BJ (cell line): ENCODE measurements around the gene JAK1. TPM values are rescaled to one million over a fixed set of nuclear protein-coding genes. Genes with fewer than 3 reads are reported as not detected.
A peak's percentile ranks its signal among the peaks of the same experiment; 100 is the strongest.
"Not testable (repeated sequence)": the region's sequence is repeated elsewhere in the genome, so short reads cannot be mapped to it uniquely, and the experiment has no call there.

Experiments
- CTCF ChIA-PET: fragments of 350-600 bp; formaldehyde crosslinking; extraction: SDS; loops from one replicate; lab custom pipeline; 2021; ENCODE audit warnings: antibody characterized with exemption, inconsistent platforms; lab: Yijun Ruan, JAX
- POLR2A ChIA-PET: fragments of 300-600 bp; sonication (Branson Sonifier 250); formaldehyde crosslinking; extraction: SDS; loops from one replicate; lab custom pipeline; 2021; ENCODE audit warnings: antibody characterized with exemption; lab: Charles Lee
- DNase-seq: peaks from one replicate; pipeline ENCODE4 v3.0.0-alpha.2; 2011; ENCODE audit warnings: low read depth
- H3K27me3 ChIP-seq: 2 replicates; pipeline ENCODE4 v1.6.0; 2011; ENCODE audit warnings: low read length; ENCODE audit not compliant: control insufficient read depth, insufficient read depth
- H3K36me3 ChIP-seq: 2 replicates; pipeline ENCODE4 v1.5.1; 2011; ENCODE audit warnings: low read length; ENCODE audit not compliant: control insufficient read depth, insufficient read depth
- H3K4me3 ChIP-seq: 2 replicates; pipeline ENCODE4 v1.5.1; 2011; ENCODE audit warnings: low read depth, mild to moderate bottlenecking, control low read depth, low read length
- polyA plus RNA-seq: library from polyadenylated mRNA; depleted of rRNA; stranded (reverse); fragments of >200 nt; gene quantifications from 2 replicates; pipeline ENCODE4 v1.2.3, GENCODE V29; 2011
- TF ChIP-seq, protein P1 (sequence below): IDR thresholded peaks from 2 replicates; pipeline ENCODE4 v1.5.1; 2011; ENCODE audit warnings: low read depth, mild to moderate bottlenecking, control low read depth, inconsistent platforms, low read length, moderate library complexity; ENCODE audit not compliant: insufficient read depth

The JAK1 gene
- polyA plus RNA-seq, 1 experiment: 95.0 TPM

DNA sequence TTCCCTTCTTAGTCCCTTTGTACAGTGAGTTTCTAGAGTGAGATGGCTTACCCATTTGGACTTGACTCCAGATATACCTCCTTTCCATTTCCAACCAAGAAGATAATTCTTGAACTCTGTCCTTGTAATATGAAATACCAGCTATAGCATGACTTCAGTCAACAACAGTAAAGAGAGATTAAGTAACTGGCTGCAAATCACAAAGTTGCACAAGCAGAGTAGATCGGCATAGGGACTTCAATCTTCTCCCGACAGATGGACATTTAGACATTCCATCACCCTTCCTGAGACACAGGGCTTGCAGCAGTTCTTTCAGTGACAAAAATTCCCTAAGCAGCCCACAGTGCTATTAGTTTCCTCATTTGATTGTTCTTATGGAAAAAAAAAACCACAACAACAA is 44.6 kb downstream of the JAK1 start:
- Histone ChIP-seq H3K4me3 (no peak overlapping the region), H3K36me3 (no peaks in the 10 kb centered on the region), H3K27me3 (no peaks in the 10 kb centered on the region)
- POLR2A ChIA-PET: no interaction called here
- DNase-seq: no peak
- TF ChIP-seq, protein P1, sequence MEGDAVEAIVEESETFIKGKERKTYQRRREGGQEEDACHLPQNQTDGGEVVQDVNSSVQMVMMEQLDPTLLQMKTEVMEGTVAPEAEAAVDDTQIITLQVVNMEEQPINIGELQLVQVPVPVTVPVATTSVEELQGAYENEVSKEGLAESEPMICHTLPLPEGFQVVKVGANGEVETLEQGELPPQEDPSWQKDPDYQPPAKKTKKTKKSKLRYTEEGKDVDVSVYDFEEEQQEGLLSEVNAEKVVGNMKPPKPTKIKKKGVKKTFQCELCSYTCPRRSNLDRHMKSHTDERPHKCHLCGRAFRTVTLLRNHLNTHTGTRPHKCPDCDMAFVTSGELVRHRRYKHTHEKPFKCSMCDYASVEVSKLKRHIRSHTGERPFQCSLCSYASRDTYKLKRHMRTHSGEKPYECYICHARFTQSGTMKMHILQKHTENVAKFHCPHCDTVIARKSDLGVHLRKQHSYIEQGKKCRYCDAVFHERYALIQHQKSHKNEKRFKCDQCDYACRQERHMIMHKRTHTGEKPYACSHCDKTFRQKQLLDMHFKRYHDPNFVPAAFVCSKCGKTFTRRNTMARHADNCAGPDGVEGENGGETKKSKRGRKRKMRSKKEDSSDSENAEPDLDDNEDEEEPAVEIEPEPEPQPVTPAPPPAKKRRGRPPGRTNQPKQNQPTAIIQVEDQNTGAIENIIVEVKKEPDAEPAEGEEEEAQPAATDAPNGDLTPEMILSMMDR: no peak
- CTCF ChIA-PET: interaction anchor here (0.9 to 1.8 kb wide), 2 partner anchors 24 to 25 kb away, joined by 3 to 4 read pairs; no protein-coding TSS in a partner anchor

DNA sequence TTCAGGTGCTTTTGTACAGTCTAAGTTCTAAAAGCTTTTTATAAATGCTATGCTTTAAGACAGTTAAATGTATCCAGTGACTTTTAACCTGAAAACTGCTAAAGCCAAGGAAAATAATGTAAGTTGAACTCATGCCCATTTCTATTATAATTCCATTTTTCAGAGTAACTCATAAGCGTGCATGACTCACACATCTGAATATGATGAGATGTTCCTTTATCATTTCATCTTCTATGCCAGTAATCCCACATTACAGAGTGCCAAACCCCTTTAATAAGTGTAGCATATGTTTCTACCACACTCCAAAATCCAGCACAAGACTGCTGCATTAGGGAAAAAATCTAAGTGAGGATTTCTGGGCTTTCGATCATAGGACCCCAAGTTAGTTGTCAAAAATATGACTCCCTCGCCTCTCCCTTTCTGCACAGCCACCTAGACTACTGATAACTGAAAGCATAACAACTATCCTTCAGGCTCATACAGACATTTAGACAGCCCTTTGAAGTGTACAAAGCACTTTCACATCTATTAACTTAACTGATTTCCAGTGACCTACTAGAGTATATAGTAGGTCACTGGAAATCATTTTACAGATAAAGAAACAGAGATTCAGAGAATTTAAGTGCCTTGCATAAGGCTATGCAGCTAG is 45.3 kb downstream of the JAK1 start:
- DNase-seq: no peak
- ChIA-PET POLR2A (no interaction called here), CTCF (interaction anchor here (0.9 to 1.8 kb wide), 2 partner anchors 23 to 25 kb away, joined by 3 to 4 read pairs; no protein-coding TSS in a partner anchor)
- H3K27me3 ChIP-seq: no peaks in the 10 kb centered on the region
- TF ChIP-seq, protein P1: no peak
- no peaks in the 10 kb centered on the region for H3K36me3 ChIP-seq
- no peak overlapping the region for H3K4me3 ChIP-seq

DNA sequence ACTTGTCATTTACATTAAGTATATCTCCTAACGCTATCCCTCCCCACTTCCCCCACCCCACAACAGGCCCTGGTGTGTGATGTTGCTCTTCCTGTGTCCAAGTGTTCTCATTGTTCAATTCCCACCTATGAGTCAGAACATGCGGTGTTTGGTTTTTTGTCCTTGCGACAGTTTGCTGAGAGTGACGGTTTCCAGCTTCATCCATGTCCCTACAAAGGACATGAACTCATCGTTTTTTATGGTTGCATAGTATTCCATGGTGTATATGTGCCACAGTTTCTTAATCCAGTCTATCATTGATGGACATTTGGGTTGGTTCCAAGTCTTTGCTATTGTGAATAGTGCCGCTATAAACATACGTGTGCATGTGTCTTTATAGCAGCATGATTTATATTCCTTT is 47.2 kb downstream of the JAK1 start:
- H3K27me3 ChIP-seq, DNase-seq, CTCF ChIA-PET, H3K4me3 ChIP-seq, POLR2A ChIA-PET, H3K36me3 ChIP-seq: not testable (repeated sequence)

DNA sequence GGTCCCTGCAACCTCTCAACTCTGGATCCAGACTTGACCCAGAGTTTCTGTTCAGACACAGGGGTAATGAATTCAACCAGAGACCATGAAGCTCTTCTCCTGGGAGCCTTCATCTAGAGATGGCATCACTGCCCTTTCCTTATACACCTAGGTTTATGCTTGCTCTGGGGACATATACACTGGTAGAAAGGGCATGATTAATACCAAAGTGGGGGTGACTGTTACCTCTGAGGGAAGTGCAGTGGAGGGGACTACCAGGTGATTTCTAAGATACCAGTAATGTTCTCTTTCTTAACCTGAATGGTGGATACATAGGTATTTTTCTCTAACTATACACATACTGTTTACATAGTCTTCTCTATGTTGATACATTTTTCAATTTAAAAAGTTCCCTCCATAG is 48.4 kb downstream of the JAK1 start:
- CTCF ChIA-PET: no interaction called here
- Histone ChIP-seq H3K27me3 (no peaks in the 10 kb centered on the region), H3K4me3 (no peak overlapping the region), H3K36me3 (no peaks in the 10 kb centered on the region)
- TF ChIP-seq, protein P1: no peak
- DNase-seq: no peak
- POLR2A ChIA-PET: interaction anchor here (0.6 kb wide), 1 partner anchor 929 kb away, joined by 3 read pairs; no protein-coding TSS in a partner anchor

DNA sequence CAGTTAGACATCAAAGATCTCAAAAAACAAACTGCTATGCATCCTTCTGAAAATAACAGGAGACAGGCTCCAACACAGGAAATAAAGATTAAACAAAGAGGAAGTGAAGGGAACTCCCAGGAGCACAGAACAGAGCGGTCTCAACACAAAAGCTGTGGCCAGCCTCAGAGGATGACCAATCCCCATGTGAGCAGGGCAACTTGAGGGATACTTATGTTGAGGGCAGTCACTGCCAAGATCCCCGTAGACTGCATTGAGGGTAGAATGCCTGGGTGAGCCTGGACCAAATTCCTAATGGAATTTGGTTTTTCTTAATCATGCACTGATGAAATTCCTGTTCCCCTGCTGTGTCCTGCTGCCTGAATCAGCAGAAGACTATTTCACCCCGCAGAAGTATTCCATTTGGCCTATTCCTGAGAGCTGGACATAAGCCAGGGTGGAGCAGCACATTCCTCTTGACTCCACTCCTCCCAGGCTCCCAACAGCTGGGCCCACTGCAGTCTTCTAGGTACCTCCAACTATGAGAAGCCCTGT is 49.0 kb downstream of the JAK1 start:
- no peaks in the 10 kb centered on the region for H3K36me3 ChIP-seq
- TF ChIP-seq, protein P1: no peak
- POLR2A ChIA-PET: interaction anchor here (0.7 kb wide), 1 partner anchor 1032 kb away, joined by 3 read pairs; no protein-coding TSS in a partner anchor
- peak; percentile 97 for DNase-seq
- no peaks in the 10 kb centered on the region for H3K27me3 ChIP-seq
- no peak overlapping the region for H3K4me3 ChIP-seq
- CTCF ChIA-PET: no interaction called here
